DMS79 treated with DMSO at 0.1 percent for 48 hours (cell line): Measurements from ENCODE around the gene DZIP1L.
"Not testable (repeated sequence)": the region's sequence is repeated elsewhere in the genome, so short reads cannot be mapped to it uniquely, and the experiment has no call there.

Source experiments
- DNase-seq: peaks from one replicate; lab custom pipeline; 2025; lab: John Stamatoyannopoulos, UW

The DZIP1L gene

GRCh38 chr3:138113326-138113725, 2.1 kb downstream of the DZIP1L start:
- peak; percentile 65 for DNase-seq

- DNase-seq, result no peak
These were observed 3.0 kb downstream of the DZIP1L start for GRCh38 chr3:138112362-138112761.

GRCh38 chr3:138105598-138105997, 9.8 kb downstream of the DZIP1L start:
- DNase-seq, result no peak

GRCh38 chr3:138103466-138103865, 11.9 kb downstream of the DZIP1L start:
- DNase-seq, result no peak

- not testable (repeated sequence) for DNase-seq
These were observed 14.0 kb downstream of the DZIP1L start for GRCh38 chr3:138101351-138101940.

- no peak for DNase-seq
These were observed 16.0 kb downstream of the DZIP1L start for GRCh38 chr3:138099417-138099816.

- DNase-seq, result no peak
These were observed 17.9 kb downstream of the DZIP1L start for GRCh38 chr3:138097192-138098172.

- DNase-seq, result no peak
These were observed 21.7 kb downstream of the DZIP1L start for GRCh38 chr3:138093721-138094120.

GRCh38 chr3:138092023-138092422, 23.4 kb downstream of the DZIP1L start:
- DNase-seq, result no peak

- no peak for DNase-seq
These were observed 26.3 kb downstream of the DZIP1L start for GRCh38 chr3:138089091-138089490.

GRCh38 chr3:138085745-138086144, 29.7 kb downstream of the DZIP1L start:
- not testable (repeated sequence) for DNase-seq

- DNase-seq, result no peak
These were observed 31.2 kb downstream of the DZIP1L start for GRCh38 chr3:138084196-138084595.

GRCh38 chr3:138082992-138083386, 32.4 kb downstream of the DZIP1L start:
- no peak for DNase-seq

- no peak for DNase-seq
These were observed 33.1 kb downstream of the DZIP1L start for GRCh38 chr3:138082085-138082991.

GRCh38 chr3:138081371-138082084, 33.9 kb downstream of the DZIP1L start:
- DNase-seq, result no peak

- DNase-seq, result no peak
These were observed 35.5 kb downstream of the DZIP1L start for GRCh38 chr3:138079901-138080300.

- no peak for DNase-seq
These were observed 36.5 kb downstream of the DZIP1L start for GRCh38 chr3:138078901-138079344.

GRCh38 chr3:138078096-138078495, 37.3 kb downstream of the DZIP1L start:
- no peak for DNase-seq

GRCh38 chr3:138072796-138073195, 42.6 kb downstream of the DZIP1L start:
- DNase-seq, result no peak

- DNase-seq, result peak; percentile 39
These were observed 45.4 kb downstream of the DZIP1L start for GRCh38 chr3:138070006-138070405.

GRCh38 chr3:138068579-138069174, 46.7 kb downstream of the DZIP1L start:
- DNase-seq, result peak; percentile 53
